Measurements from ENCODE around the gene AMFR. TPM values are rescaled to one million over a fixed set of nuclear protein-coding genes. Genes with fewer than 3 reads are reported as not detected.

AMFR gene
- total RNA-seq, 1 donor from 2014 or later, result 124 TPM

GRCh38 chr16:56346131-56346890, 79.0 kb downstream of the AMFR start:
- no peak for DNase-seq

- DNase-seq, result no peak
Observed at GRCh38 chr16:56345406-56346050, 79.8 kb downstream of the AMFR start.

GRCh38 chr16:56344518-56345405, 80.6 kb downstream of the AMFR start:
- no peak for DNase-seq

DNA sequence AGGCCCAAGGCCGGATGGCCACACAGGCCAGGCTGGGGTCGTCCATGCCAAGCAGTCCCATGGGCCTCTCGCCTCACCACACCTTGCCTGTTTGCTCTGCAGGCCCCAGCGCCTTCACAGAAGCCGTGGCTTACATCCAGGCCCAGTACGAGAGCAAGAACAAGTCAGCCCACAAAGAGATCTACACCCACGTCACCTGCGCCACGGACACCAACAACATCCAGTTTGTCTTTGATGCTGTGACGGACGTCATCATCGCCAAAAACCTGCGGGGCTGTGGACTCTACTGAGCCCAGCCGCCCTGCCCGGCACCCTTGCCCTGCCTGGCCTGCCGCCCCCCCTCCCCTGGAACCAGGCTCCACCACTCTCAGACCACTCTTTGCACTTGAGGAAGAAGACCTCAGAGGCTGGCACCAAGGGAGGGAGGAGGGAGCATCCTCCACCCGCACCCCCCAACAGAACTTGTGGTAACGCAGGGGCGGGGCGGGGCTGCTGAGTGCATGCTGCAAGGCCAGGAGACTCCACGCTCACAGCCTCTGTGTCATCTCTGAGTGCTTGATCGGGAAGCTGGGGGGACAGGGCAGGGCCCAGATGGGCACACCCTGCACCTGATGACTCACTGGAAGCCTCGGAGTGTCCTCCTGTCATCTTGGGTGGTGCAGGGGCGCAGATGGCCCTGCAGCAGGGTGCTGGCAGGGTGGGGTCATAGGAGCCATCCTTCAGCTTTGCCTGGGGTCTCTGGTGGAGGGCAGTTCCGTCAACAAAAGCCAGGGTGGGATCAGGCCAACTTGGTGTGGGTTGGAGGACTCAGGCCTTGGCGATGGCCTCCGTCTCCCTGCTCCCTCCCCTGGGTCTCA, 81.5 kb downstream of the AMFR start:
- no peak for DNase-seq

DNA sequence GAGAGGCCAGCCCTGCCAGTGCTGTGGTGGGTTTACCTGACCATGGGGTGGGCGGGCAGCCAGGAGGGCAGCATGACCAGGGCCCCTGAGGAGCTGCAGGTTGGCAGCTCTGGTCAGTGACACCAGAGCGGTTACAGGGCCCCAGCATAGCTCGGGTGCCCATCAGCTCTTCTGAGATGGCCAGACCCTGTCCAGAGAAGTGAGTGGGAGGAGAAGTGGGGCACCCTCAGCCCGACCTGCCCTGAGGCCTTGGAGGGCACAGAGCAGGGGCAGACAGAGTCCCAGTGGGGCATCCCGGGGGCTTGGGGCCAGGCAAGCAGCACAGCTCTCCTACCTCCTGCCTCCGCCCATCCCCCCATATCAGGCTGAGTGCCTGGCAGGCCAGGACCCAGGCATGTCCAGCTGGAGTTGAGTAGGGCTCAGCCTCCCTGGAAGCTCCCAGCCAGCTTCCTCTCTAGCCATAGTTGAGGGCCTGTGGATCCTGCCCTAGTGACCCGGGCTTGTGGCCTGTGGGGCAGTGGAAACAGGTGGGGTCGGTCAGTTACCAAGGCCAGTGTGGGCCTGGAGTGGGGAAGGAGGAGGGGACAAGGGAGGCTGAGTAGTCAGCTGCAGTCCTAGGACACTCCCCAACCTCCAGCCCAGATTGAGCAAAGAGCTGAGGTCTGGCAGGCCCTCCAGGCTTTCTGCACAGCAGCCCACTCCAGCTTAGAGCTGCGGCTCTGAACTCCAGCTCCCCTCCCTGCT, 83.5 kb downstream of the AMFR start:
- peak; percentile 52 for DNase-seq

GRCh38 chr16:56340864-56341365, 84.4 kb downstream of the AMFR start:
- no peak for DNase-seq

GRCh38 chr16:56340416-56340815, 84.9 kb downstream of the AMFR start:
- no peak for DNase-seq

GRCh38 chr16:56339431-56340195, 85.7 kb downstream of the AMFR start:
- no peak for DNase-seq

DNA sequence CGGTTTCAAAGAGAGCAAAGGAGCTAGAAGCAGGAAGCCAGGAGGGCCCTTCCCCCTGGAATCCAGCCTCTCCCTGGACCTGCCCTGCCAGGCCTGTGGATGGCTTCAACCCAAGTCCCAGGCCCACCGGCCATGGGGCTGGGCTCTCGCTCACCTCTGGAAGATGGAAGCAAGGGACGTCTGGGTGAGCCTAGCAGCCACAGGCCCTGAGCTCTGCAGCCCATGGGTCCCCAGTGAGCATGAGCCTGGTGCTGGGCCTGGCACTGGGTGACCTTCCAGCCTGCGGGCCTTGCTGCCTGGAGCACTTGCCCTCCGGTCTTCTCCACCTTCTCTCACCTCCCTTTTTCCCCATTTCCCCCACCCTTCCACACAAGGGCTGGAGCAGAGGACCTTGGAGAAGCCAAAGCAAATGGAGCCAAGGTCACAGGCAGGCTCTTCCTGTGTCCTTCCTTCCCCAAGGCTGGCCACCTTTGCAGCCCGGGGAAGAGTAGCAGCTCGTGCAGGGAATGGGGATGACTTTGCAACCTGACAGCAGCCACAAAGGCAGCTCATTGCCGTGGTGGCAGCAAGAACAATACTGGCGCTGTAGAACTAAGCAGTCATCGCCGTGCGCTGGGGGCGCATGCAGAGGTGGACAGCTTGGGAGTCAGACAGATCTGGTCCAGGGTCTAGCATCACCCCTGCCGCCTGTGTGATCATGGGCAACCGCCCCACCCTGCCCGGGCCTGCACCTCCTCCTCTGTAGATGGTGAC, 86.6 kb downstream of the AMFR start:
- DNase-seq, result no peak

GRCh38 chr16:56337858-56338325, 87.5 kb downstream of the AMFR start:
- DNase-seq, result no peak

- DNase-seq, result no peak
Observed at GRCh38 chr16:56337131-56337857, 88.1 kb downstream of the AMFR start.

GRCh38 chr16:56336711-56337110, 88.6 kb downstream of the AMFR start:
- no peak for DNase-seq

DNA sequence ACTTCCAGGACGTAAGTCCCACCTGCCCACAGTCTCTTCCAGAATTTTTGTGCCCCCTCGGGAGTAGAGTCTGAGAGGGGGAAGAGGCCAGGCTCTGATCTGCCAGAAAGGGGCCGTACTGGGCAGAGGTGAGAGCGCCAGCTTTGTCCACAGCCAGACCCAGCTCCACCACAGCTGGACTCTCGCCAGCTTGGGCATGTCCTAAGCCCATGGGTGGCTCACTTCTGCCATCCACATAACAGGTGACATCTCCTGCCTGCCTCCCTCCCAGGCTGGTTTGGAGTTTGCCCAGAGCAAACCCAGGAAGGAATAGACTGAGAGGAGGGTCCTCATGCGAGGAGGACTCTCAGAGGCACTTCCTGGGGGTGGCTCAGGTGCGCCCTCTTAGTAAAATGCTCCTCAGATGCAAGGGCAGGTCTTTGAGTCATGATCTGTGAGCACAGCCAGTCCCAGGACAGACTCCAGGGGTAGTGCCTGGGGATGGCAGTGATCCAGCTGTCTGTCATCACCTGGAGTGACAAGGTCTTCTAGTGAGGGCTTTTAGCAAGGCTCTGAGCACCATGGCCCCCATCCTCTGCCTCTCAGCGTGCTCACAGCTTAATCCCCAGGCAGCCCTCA, 89.2 kb downstream of the AMFR start:
- peak; percentile 48 for DNase-seq

DNA sequence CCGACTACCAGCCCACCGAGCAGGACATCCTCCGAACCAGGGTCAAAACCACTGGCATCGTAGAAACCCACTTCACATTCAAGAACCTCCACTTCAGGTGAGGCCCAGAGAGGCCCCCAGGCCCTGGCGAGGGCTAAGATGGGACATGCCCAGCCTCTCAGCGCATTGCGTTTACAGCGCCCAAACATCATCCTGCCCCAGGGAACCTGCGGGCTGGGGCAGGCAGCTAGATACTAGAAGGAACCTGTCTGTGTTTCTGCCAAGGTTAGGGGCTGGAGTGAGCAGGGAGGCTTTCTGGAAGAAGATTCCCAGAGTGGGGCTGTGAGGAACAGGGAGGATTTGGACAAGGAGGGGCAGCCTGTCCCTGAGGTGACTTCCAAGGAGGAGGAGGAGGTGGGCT, 90.6 kb downstream of the AMFR start:
- DNase-seq, result peak; percentile 38

GRCh38 chr16:56332464-56333079, 92.8 kb downstream of the AMFR start:
- DNase-seq, result peak; percentile 56

GRCh38 chr16:56331915-56332314, 93.4 kb downstream of the AMFR start:
- DNase-seq, result no peak

DNA sequence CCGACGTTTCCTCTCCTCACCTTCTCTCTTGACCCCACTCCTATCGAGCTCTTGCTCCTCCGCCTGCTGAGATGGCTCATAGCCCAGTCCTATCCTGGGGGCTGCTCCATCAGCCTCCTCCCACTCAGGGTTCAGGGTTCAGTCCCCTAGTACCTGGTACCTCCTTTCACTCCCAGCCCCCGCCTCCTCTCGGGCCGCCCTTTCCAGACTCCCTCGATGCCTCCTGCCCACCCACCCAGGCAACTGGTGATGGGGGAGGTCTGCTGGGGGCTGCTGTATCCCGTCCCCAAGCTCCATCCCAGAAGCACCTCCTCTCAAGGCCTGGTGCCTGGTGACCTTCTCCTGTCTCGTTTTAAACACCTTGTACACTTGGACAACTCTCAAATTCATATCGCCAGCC, 93.9 kb downstream of the AMFR start:
- DNase-seq, result no peak

DNA sequence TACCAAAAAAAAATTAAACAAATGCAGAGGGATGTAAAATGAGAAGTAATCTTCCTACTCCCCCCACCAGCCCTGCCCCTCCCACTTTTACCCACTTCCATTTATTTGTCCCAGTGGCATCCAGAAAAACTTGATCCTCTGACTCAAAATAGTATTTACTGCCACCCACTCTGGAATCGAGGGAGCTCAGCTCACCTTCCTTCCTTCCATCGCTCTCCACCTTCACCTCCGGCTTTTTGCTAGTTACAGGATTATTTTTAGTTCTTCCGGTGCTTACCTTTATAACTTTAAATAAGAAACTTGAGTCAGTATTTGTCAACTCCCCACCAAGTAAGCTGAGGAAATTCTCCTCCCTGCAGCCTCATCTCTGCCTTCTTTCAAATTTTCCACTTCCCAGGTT, 94.9 kb downstream of the AMFR start:
- DNase-seq, result no peak

All from tongue (tissue), 2 donors.